VCaP (cell line): ENCODE measurements around the gene KRTAP1-5.

Experiments
- H3K27ac ChIP-seq: fragments of 450-650 bp; 2 replicates; pipeline ENCODE4 v1.5.1; 2017
- TF ChIP-seq, protein P1 (sequence below): fragments of 450-650 bp; conservative IDR thresholded peaks from 2 replicates; pipeline ENCODE4 v1.5.1; 2017; ENCODE audit warnings: mild to moderate bottlenecking, moderate library complexity

The KRTAP1-5 gene

DNA sequence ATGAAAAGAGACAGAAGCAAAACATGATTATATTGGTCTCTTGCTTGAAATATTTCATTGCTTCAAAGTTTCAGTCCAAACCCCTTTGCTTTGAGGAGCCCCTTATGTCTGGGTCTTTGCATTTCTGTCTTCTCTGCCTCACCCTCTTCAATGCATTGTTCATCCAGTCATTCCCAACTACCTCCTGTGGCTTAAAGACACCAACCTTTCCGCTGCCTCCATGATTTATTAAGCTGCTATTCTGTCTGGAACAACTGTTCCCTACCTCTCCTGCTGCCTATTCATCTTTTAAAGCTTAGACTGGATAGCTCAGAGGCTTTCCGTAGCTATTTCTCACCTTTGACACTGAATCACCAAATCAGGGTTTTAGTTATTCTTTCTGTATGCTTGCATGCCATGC lies 29.6 kb downstream of the KRTAP1-5 start:
- TF ChIP-seq, protein P1, sequence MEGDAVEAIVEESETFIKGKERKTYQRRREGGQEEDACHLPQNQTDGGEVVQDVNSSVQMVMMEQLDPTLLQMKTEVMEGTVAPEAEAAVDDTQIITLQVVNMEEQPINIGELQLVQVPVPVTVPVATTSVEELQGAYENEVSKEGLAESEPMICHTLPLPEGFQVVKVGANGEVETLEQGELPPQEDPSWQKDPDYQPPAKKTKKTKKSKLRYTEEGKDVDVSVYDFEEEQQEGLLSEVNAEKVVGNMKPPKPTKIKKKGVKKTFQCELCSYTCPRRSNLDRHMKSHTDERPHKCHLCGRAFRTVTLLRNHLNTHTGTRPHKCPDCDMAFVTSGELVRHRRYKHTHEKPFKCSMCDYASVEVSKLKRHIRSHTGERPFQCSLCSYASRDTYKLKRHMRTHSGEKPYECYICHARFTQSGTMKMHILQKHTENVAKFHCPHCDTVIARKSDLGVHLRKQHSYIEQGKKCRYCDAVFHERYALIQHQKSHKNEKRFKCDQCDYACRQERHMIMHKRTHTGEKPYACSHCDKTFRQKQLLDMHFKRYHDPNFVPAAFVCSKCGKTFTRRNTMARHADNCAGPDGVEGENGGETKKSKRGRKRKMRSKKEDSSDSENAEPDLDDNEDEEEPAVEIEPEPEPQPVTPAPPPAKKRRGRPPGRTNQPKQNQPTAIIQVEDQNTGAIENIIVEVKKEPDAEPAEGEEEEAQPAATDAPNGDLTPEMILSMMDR, result no peak
- H3K27ac ChIP-seq, result no peak overlapping the region

DNA sequence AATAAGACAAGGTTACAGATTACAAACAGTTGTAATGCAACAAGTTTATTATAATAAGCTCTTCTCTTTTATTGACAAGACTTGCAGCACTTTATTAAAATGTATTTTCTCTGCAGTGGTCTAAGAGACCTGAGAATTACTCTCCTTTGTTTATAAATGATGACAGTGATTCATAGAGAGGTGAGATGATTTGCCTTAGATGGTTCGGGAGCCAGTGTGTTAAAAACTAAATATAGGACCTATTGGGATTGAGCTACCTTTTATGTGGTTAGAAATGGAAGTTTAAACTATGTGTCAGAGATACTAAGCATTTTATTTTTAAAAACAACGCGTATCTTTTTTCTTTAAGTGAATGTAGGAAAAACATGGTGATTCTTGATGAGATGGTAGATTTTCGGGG lies 30.2 kb downstream of the KRTAP1-5 start:
- no peak overlapping the region for H3K27ac ChIP-seq
- TF ChIP-seq, protein P1, result no peak

DNA sequence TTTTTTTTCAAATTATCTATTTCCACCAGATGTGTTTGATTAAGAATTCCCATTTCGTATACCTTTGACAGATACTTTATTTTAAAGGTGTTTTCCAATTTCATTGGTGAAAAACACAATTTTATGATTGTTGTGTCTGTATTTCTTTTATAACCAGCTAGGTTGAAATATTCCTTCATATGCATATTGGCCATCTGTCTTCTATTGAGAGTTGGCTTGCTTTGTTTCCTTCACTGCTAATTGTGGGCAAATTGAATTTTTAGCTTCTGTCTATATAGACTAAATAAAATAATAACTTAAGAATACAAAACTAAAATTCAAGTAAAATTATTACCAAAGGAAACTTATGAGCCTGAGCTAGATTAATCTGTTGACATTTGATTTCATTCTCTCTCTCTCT lies 31.9 kb downstream of the KRTAP1-5 start:
- H3K27ac ChIP-seq, result no peak overlapping the region

DNA sequence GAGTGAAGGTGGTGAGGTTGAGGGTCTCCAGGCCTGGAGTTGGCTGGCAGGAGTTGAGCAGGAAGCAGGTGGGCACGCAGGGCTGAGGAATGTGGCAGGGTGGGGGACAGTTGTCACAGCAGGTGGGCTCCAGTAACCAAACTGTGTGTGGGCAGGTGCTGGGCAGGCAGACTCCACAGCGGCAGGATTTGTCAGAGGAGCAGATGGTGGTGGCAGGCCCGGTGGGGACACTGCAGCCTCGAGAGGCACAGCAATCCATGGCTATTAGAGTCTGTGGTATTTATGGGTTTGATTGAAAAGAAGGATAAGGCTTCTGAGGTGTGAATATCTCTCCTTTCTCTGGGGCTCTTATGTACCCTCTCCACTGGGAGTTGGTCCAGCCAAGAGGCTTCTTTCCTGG lies 33.2 kb downstream of the KRTAP1-5 start, which contains the start of gene KRTAP3-3:
Gene KRTAP3-3 (minus strand): TSS at position 326 of the 400 bp plus-strand sequence. CDS start 67 bp downstream, at position 259.
- H3K27ac ChIP-seq, result no peak within 1 kb of the TSS
- TF ChIP-seq, protein P1, result no peak

More for the DNA sequence above, 31.9 kb downstream of the KRTAP1-5 start:
- TF ChIP-seq, protein P1, result no peak

DNA sequence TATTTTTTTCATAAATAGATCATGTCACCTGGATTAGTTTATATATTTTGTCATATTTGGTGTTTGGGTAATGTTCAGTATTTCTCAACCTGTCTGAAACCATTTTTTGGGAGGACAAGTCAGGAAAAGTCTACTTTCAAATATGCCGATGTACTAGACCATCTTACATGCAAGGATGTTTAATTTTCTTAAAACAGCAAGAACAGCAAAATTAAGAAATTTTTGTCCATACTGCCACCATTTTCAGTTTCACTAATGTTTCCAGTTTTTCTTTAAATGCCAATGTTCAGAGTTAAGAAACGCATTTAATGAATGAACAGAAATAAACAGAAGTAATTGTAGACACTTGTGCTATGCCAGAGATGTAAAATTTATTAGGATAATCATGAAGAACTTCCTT lies 33.9 kb downstream of the KRTAP1-5 start:
- TF ChIP-seq, protein P1, result no peak
- H3K27ac ChIP-seq, result no peak overlapping the region

DNA sequence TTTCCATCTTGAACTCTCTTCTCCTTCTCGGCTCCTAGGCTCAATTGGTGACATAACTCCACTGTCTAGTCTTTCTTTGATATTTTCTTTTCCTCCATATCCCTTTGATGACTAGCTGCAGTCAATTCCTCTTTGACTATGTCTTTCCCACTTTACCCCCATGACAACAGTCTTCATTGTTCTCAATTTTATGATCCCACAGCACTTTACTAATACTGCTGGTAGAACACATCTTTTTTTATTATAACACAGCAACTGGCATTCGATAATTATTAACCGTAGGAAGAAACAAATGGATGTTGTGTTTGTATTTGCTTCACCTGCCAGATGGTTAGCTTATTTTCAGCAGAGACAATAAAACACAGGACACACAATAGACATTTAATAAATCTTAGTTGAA lies 34.3 kb downstream of the KRTAP1-5 start:
- TF ChIP-seq, protein P1, result no peak
- H3K27ac ChIP-seq, result no peak overlapping the region

DNA sequence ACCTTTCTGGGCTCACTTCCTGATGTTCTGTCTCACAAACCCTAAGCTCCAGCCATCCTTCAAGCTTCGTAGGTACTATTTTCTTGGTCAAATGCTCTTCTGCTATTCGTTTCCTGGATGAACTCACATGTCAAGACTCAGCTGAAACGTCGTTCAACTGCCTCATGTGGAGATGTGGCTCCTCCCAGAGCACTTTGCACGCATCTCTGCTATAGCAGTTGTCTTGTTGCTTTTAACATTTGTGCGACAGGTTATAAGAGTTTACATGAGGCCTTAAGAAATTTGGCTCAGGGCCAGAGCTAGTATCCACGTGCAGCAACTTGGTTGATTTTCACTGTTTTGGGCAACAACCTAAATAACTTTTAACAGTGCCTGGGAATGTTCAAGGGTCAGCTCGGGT lies 40.1 kb downstream of the KRTAP1-5 start:
- H3K27ac ChIP-seq, result no peak overlapping the region
- TF ChIP-seq, protein P1, result no peak
